GM18907 (cell line): Measurements from ENCODE around the gene STAT5A.
"Not testable (repeated sequence)": the region's sequence is repeated elsewhere in the genome, so short reads cannot be mapped to it uniquely, and the experiment has no call there.

Source experiments
- ATAC-seq: cut with Tn5 transposase; IDR thresholded peaks from one replicate; pipeline ENCODE4 v1.9.1; 2021; ENCODE audit warnings: mild to moderate bottlenecking, moderate library complexity; ENCODE audit not compliant: unreplicated experiment

Gene STAT5A

GRCh38 chr17:42359133-42359532, 70.8 kb downstream of the STAT5A start:
- no peak for ATAC-seq

GRCh38 chr17:42360388-42360787, 72.1 kb downstream of the STAT5A start:
- not testable (repeated sequence) for ATAC-seq
